Measurements from ENCODE around the gene SESTD1. TPM values are rescaled to one million over a fixed set of nuclear protein-coding genes. Genes with fewer than 3 reads are reported as not detected.

Gene SESTD1
- polyA plus RNA-seq, 3 donors = 25.3 to 44.4 (median 25.3) TPM

GRCh38 chr2:179272406-179273192 is 8.0 kb upstream of the SESTD1 start:
- H3K9ac ChIP-seq (ENCODE audit: insufficient read depth, low read length, poor library complexity, severe bottlenecking) = no peak overlapping the region
- H3K4me2 ChIP-seq (replicated peaks; ENCODE audit: extremely low read depth, low read length, poor library complexity, severe bottlenecking) = no peak overlapping the region
- H3K4me3 ChIP-seq (replicated peaks in 1 of 3; ENCODE audit: low read depth in 2 of 3, low read length in 3 of 3) = no peak overlapping the region
- no peak overlapping the region for H2AFZ ChIP-seq (ENCODE audit: insufficient read depth, low read depth, low read length, poor library complexity, severe bottlenecking)
- WGBS (ENCODE audit: insufficient coverage) = no CpG with 5 or more reads among the region's 5 CpGs
- H3K79me2 ChIP-seq (ENCODE audit: insufficient read depth, low read length) = no peaks in the 10 kb centered on the region
- peaks cover 15 to 19% of the 10 kb centered on the region in 2 donors for H3K4me1 ChIP-seq (ENCODE audit: control insufficient read depth in 1 of 2, insufficient read depth in 2 of 2, low read length in 2 of 2)
- H3K4me1 Mint-ChIP-seq = peaks cover 23% of the 10 kb centered on the region
- DNase-seq = peak in 1 of 3 donors; percentile 41
- H3K27me3 Mint-ChIP-seq (ENCODE audit: low read depth in 3 of 3) = peaks cover 0 to 2% (median 0%) of the 10 kb centered on the region in 3 donors
- intact Hi-C loops (cut with micrococcal nuclease) = no loop called here
- TF ChIP-seq CTCF (IDR thresholded peaks at IDR 0.05) = no peak
- no peaks in the 10 kb centered on the region for H3K36me3 Mint-ChIP-seq
- no peaks in the 10 kb centered on the region for H3K9me3 ChIP-seq (replicated peaks in 1 of 2; ENCODE audit: control insufficient read depth in 1 of 2, insufficient read depth in 1 of 2, low read length in 2 of 2)
- H3K4me3 Mint-ChIP-seq = no peak overlapping the region
- H3K36me3 ChIP-seq (replicated peaks in 1 of 2; ENCODE audit: control insufficient read depth in 1 of 2, insufficient read depth in 2 of 2, low read length in 2 of 2) = no peaks in the 10 kb centered on the region
- peaks cover 0 to 3% (median 0%) of the 10 kb centered on the region in 7 donors for H3K9me3 Mint-ChIP-seq
- peak overlapping the region in 1 of 7 donors; percentile 57 for H3K27ac Mint-ChIP-seq
- no peaks in the 10 kb centered on the region for H4K20me1 ChIP-seq (ENCODE audit: insufficient read depth, low read length)
- H3K27me3 ChIP-seq (ENCODE audit: control insufficient read depth in 2 of 2, insufficient read depth in 2 of 2, low read length in 2 of 2) = no peaks in the 10 kb centered on the region
- H3K27ac ChIP-seq (ENCODE audit: low read depth in 1 of 2, low read length in 2 of 2) = no peak overlapping the region

GRCh38 chr2:179270689-179271088 is 6.1 kb upstream of the SESTD1 start:
- H3K9me3 Mint-ChIP-seq = peaks cover 0 to 3% (median 0%) of the 10 kb centered on the region in 7 donors
- no peak overlapping the region for H3K4me3 Mint-ChIP-seq
- H3K27me3 ChIP-seq (ENCODE audit: control insufficient read depth in 2 of 2, insufficient read depth in 2 of 2, low read length in 2 of 2) = no peaks in the 10 kb centered on the region
- H3K4me3 ChIP-seq (replicated peaks in 1 of 3; ENCODE audit: low read depth in 2 of 3, low read length in 3 of 3) = no peak overlapping the region
- peaks cover 0 to 2% (median 0%) of the 10 kb centered on the region in 3 donors for H3K27me3 Mint-ChIP-seq (ENCODE audit: low read depth in 3 of 3)
- H3K4me1 ChIP-seq (ENCODE audit: control insufficient read depth in 1 of 2, insufficient read depth in 2 of 2, low read length in 2 of 2) = peaks cover 19 to 20% of the 10 kb centered on the region in 2 donors
- no peak overlapping the region for H2AFZ ChIP-seq (ENCODE audit: insufficient read depth, low read depth, low read length, poor library complexity, severe bottlenecking)
- H3K4me1 Mint-ChIP-seq = peaks cover 32% of the 10 kb centered on the region
- intact Hi-C loops (cut with micrococcal nuclease) = no loop called here
- H3K9ac ChIP-seq (ENCODE audit: insufficient read depth, low read length, poor library complexity, severe bottlenecking) = no peak overlapping the region
- H3K9me3 ChIP-seq (replicated peaks in 1 of 2; ENCODE audit: control insufficient read depth in 1 of 2, insufficient read depth in 1 of 2, low read length in 2 of 2) = no peaks in the 10 kb centered on the region
- no peaks in the 10 kb centered on the region for H4K20me1 ChIP-seq (ENCODE audit: insufficient read depth, low read length)
- no peak overlapping the region for H3K27ac Mint-ChIP-seq
- no peaks in the 10 kb centered on the region for H3K36me3 ChIP-seq (replicated peaks in 1 of 2; ENCODE audit: control insufficient read depth in 1 of 2, insufficient read depth in 2 of 2, low read length in 2 of 2)
- TF ChIP-seq CTCF (IDR thresholded peaks at IDR 0.05) = no peak
- DNase-seq = no peak
- H3K27ac ChIP-seq (ENCODE audit: low read depth in 1 of 2, low read length in 2 of 2) = no peak overlapping the region
- H3K79me2 ChIP-seq (ENCODE audit: insufficient read depth, low read length) = no peaks in the 10 kb centered on the region
- H3K36me3 Mint-ChIP-seq = no peaks in the 10 kb centered on the region
- 100% methylated on average over 1 of the region's 2 CpGs for whole genome bisulfite sequencing (ENCODE audit: insufficient coverage)
- no peak overlapping the region for H3K4me2 ChIP-seq (replicated peaks; ENCODE audit: extremely low read depth, low read length, poor library complexity, severe bottlenecking)

All from CD14-positive monocyte (primary cell).